GM23248 (cell line): ENCODE results near the gene ALOX5.

Experiments used
- EZH2 ChIP-seq: fragments of 200-600 bp; sonication (generic); IDR thresholded peaks from 2 replicates; pipeline ENCODE4 v1.6.1; 2018; ENCODE audit warnings: antibody characterized with exemption, mild to moderate bottlenecking; ENCODE audit not compliant: insufficient read depth, poor library complexity, severe bottlenecking
- EZH2phosphoT487 ChIP-seq: fragments of 200-600 bp; sonication (generic); IDR thresholded peaks from 2 replicates; pipeline ENCODE4 v1.6.1; 2018; ENCODE audit warnings: antibody characterized with exemption, moderate library complexity, mild to moderate bottlenecking, low read depth; ENCODE audit not compliant: insufficient read depth

DNA sequence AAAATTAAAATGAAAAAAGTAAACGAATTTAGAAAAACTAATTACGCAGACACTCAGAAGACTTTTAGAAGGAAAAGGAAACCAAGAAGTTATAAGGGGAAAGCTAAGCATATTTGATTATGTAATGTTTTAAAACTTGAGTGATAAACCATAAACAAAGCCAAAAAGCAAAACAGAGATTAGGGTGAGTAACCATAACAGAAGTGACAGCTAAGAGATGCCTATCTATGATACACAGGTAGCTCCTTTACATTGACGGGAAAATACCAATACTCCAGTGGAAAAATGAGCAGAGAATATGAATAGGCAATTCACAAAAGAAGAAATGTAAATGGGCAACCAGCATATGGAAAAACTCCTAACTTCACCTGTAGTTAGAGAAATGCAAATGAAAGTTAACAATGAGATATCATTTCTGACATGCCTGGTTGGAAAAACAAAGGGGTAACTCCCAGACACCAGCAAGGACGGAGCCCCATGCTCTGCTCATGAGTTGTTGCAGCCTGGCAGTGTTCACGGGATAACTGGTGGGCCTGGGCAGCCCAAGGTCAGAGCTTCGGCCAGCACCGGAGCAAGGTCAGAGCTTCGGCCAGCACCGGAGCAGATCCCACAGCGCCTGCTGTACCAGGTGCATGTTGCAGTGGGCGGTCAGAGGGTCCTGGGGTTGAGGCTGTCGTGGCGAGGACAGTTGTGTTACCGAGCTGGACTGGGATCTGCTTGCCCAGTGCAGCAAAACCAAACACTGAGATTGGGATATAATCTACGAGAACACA lies 58.9 kb downstream of the ALOX5 start:
- TF ChIP-seq EZH2phosphoT487: no peak
- TF ChIP-seq EZH2: no peak
